Activated CD4-positive, CD25-positive, alpha-beta regulatory T cell (primary cell): ENCODE measurements around the gene MIP.
"Not testable (repeated sequence)": the region's sequence is repeated elsewhere in the genome, so short reads cannot be mapped to it uniquely, and the experiment has no call there.

Experiments used
- DNase-seq, 4 experiments: peaks; one replicate each; lab custom pipeline; 2025; lab: John Stamatoyannopoulos, UW

The MIP gene

GRCh38 chr12:56454557-56454956 is at the start of gene MIP:
MIP (minus strand) TSS chr12:56454657; CDS start chr12:56454613, 44 bp downstream.
- DNase-seq, result no peak

GRCh38 chr12:56499879-56500278 is 45.4 kb upstream of the MIP start:
- DNase-seq, result not testable (repeated sequence)

DNA sequence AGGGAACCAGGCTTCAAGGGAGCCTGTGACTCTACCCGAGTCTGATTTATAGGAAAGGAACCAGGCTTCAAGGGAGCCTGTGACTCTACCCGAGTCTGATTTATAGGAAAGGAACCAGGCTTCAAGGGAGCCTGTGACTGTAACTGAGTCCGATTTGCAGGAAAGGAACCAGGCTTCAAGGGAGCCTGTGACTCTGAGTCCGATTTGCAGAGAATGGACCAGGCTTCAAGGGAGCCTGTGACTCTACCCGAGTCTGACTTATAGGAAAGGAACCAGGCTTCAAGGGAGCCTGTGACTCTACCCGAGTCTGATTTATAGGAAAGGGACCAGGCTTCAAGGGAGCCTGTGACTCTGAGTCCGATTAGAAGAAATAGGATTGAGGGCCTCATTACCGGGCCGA is 45.0 kb upstream of the MIP start:
- not testable (repeated sequence) for DNase-seq

GRCh38 chr12:56498126-56498902 is 43.9 kb upstream of the MIP start:
- DNase-seq, result not testable (repeated sequence)

DNA sequence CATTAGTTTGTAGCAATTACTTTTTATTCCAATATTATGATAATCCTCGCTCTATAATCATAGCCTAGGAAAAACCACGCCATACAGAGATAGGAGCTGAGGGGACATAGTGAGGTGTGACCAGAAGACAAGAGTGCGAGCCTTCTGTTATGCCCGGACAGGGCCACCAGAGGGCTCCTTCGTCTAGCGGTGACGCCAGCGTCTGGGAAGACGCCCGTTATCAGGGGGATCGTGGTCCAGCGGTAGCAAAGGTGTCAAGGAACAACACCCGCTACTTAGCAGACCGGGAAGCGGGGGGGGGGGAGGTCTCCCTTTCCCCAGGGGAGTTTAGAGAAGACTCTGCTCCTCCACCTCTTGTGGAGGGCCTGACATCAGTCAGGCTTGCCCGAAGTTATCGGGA is 42.2 kb upstream of the MIP start:
- DNase-seq, result peak in 3 of 4 experiments; percentile 28 to 54 (median 35)

DNA sequence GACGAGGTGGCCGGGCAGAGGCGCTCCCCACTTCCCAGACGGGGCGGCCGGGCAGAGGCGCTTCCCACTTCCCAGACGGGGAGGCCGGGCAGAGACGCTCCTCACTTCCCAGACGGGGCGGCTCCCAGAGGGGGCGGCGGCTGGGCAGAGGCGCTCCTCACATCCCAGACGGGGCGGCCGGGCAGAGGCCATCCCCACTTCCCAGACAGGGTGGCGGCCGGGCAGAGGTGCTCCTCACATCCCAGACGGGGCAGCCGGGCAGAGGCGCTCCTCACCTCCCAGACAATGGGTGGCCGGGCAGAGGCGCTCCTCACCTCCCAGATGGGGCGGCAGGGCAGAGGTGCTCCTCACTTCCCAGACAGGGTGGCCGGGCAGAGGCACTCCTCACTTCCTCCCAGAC is 40.0 kb upstream of the MIP start:
- not testable (repeated sequence) for DNase-seq

DNA sequence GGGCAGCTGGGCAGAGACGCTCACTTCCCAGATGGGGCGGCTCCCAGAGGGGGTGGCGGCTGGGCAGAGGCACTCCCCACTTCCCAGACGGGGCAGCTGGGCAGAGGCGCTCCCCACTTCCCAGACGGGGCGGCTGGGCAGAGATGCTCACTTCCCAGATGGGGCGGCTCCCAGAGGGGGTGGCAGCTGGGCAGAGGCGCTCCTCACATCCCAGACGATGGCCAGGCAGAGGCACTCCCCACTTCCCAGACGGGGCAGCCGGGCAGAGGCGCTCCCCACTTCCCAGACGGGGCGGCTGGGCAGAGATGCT is 39.6 kb upstream of the MIP start:
- DNase-seq, result not testable (repeated sequence)

- not testable (repeated sequence) for DNase-seq
Observed at GRCh38 chr12:56493409-56494105, 39.1 kb upstream of the MIP start.

DNA sequence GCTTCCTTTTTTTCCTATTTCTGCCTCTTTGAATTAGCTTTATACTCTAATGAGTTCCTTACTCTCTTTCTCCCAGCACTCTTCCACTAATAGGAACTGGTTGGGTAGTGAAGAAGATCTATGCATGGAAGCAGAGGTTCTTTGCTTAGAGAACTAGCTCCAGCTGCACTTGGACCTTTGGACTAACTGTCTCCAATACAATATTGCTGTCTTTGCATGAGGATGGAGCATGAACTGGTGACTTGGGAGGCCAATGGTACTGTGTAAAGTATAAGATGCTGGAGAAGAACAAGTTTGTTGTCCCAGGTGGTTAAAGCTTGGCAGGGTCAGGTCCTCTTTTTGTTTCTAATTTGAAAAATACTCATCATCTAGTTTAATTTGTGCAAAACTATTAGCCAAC is 35.9 kb upstream of the MIP start:
- no peak for DNase-seq

GRCh38 chr12:56488041-56488955 is 33.8 kb upstream of the MIP start, which contains the start of gene GLS2:
GLS2 (minus strand) TSS chr12:56488161; CDS start chr12:56488118, 43 bp downstream.
- peak; percentile 13 to 44 (median 36) for DNase-seq

DNA sequence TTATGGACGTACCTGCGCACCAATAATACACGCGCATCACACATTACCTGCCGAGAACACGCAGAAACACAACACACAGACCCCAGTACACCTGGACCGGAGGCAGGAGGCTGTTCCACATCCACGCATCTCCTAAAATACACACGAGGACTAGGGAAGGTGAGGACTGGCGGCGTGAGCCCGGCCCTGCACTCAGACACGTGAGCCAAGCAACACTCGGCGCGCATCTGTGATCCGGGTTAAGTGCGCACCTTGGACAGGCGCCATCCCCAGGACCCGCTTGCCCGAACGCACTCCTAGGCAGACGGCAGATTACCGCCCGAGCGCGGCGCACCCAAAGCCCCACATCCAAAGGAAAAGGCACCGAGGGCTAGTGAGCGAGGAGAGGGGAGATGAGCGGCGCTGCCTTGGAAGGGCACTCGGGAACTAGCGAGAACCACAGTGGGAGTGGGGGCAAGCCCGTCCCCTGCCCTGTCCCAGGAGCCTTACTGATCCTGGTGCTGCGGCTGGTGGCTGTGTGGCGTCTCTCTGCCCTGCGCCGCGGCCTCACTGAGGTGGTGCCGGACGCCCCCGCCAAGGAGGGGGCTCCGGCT is 33.1 kb upstream of the MIP start:
- DNase-seq, result peak in 1 of 4 experiments; percentile 10

- no peak for DNase-seq
Observed at GRCh38 chr12:56486694-56487093, 32.2 kb upstream of the MIP start.

DNA sequence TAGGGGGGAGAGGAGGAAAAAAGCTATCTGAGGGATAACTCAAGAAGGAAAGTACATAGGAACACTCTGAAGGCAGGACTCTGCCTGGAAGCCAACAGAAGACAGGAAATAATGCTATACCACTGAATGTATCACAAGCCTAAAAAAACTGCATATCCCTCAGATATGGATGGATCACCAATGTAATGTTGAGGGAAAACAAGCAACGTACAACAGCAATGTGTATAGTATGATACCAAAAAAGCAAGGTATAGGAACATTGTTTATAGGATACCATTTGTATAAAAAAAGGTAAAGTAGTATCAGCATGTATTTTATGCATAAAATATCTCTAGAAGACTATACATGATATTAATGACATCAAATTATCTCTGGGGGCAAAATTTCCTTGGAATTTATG is 30.1 kb upstream of the MIP start:
- DNase-seq, result no peak

GRCh38 chr12:56479625-56480024 is 25.2 kb upstream of the MIP start:
- DNase-seq, result no peak

DNA sequence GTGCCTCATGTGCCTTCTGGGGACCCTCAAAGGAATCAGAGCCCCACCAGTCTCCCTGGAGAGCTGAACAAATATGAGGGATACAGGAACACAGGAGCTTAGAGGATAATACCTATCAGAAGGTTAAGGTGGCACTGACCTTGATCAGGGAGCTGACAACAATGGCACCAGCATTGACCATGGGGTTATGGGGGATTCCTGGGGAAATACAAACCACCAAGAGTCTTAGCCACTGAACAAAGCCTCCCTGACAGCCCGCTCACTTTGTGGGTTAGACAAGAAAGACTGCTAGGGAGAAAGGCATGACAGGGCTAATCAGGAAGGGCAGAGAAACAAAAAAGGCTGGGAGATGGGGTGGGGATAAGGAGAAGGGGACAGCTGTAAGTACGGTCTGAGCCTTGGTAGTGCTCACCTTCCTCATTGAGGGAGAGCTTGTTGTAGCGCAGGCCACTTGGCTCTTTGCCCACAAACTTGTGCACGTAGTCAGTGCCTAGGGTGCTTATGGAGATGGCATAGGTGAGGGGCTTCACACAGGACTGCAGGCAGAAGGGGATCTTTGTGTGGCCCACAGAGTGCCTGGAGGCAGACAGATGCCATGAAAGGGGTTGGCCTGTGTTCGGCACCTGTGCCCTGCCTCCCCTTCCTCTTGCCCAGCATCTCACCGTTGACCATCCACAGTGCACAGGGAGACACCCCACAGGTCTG is 23.2 kb upstream of the MIP start:
- no peak for DNase-seq

DNA sequence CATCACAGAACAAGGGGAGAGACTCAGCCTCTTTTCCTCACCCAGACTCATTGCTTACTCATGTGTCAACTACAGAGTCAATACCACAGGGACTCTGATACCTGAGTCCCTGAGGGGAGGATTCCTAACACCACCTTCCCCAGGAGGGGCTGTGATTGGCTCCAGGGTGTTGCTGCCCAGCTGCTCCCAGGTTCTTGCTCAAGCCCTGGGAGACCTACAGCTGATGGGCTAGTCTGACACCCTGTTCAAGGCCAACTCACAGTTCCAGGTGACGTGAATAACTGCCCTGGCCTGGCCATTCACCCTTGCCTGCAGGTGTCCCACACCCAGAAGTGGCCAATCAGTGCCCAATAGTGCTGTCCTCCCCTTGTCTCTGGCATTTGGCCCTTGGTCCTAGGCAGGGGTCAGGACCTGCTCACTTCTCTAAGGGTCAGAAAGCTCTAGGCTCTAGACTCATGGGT is 22.5 kb upstream of the MIP start:
- no peak for DNase-seq

GRCh38 chr12:56476143-56476542 is 21.7 kb upstream of the MIP start:
- no peak for DNase-seq

GRCh38 chr12:56474389-56474788 is 19.9 kb upstream of the MIP start:
- DNase-seq, result no peak

DNA sequence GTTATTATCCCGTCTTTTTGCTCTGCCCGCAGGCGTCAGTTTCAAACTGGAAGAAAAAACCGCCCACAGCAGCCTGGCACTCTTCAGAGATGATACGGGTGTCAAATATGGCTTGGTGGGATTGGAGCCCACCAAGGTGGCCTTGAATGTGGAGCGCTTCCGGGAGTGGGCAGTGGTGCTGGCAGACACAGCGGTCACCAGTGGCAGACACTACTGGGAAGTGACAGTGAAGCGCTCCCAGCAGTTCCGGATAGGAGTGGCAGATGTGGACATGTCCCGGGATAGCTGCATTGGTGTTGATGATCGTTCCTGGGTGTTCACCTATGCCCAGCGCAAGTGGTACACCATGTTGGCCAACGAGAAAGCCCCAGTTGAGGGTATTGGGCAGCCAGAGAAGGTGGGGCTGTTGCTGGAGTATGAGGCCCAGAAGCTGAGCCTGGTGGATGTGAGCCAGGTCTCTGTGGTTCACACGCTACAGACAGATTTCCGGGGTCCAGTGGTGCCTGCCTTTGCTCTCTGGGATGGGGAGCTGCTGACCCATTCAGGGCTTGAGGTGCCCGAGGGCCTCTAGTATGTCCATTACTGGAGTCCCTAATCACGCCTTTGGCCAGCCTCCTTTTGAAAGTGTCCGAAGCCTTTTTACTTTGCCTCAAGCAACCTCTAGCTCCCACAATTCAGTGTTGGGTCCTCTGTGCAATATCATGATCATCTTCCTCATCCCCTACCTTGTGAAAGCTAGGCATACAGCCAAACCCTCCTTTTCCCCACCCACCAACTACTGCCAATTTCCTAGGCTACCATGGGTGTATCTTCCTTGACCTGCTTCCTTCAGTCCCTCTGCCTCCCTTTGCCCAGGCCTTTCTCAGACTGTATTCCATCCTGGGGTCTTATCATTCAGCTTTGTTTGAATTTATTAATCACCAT is 14.8 kb upstream of the MIP start:
- DNase-seq, result no peak
